Activated CD8-positive, alpha-beta memory T cell treated with anti-CD3 and anti-CD28 coated beads, Interleukin-2, amount 50 U/mL, for 4 hours (primary cell): ENCODE results near the gene GRIK3.
"Not testable (repeated sequence)": the region's sequence is repeated elsewhere in the genome, so short reads cannot be mapped to it uniquely, and the experiment has no call there.

Experiments
- DNase-seq: peaks from one replicate; pipeline ENCODE4 v3.0.0-alpha.2; 2020

The GRIK3 gene

GRCh38 chr1:36900128-36900527 is 134.2 kb downstream of the GRIK3 start:
- no peak for DNase-seq

GRCh38 chr1:36897813-36898212 is 136.5 kb downstream of the GRIK3 start:
- DNase-seq: not testable (repeated sequence)

- no peak for DNase-seq
Measured at GRCh38 chr1:36894824-36895223, 139.5 kb downstream of the GRIK3 start.

GRCh38 chr1:36890776-36891175 is 143.5 kb downstream of the GRIK3 start:
- no peak for DNase-seq

GRCh38 chr1:36889478-36890226 is 144.7 kb downstream of the GRIK3 start:
- DNase-seq: no peak

- DNase-seq: no peak
Measured at GRCh38 chr1:36888811-36889477, 145.4 kb downstream of the GRIK3 start.

- DNase-seq: no peak
Measured at GRCh38 chr1:36885540-36886357, 148.6 kb downstream of the GRIK3 start.

- no peak for DNase-seq
Measured at GRCh38 chr1:36884801-36885200, 149.5 kb downstream of the GRIK3 start.

GRCh38 chr1:36884029-36884701 is 150.2 kb downstream of the GRIK3 start:
- no peak for DNase-seq

GRCh38 chr1:36883315-36883949 is 150.9 kb downstream of the GRIK3 start:
- DNase-seq: no peak

- no peak for DNase-seq
Measured at GRCh38 chr1:36882536-36883285, 151.6 kb downstream of the GRIK3 start.

GRCh38 chr1:36881541-36881940 is 152.8 kb downstream of the GRIK3 start:
- no peak for DNase-seq

GRCh38 chr1:36881068-36881405 is 153.3 kb downstream of the GRIK3 start:
- DNase-seq: no peak

- DNase-seq: no peak
Measured at GRCh38 chr1:36880155-36881067, 153.9 kb downstream of the GRIK3 start.

- no peak for DNase-seq
Measured at GRCh38 chr1:36879613-36880012, 154.7 kb downstream of the GRIK3 start.

- no peak for DNase-seq
Measured at GRCh38 chr1:36876990-36877389, 157.3 kb downstream of the GRIK3 start.

GRCh38 chr1:36874271-36875060 is 159.8 kb downstream of the GRIK3 start:
- no peak for DNase-seq

GRCh38 chr1:36872858-36873257 is 161.5 kb downstream of the GRIK3 start:
- no peak for DNase-seq

- DNase-seq: no peak
Measured at GRCh38 chr1:36872126-36872754, 162.1 kb downstream of the GRIK3 start.
